Left colon (tissue), 2 donors: ENCODE data around the gene LRRC45. TPM values are rescaled to one million over a fixed set of nuclear protein-coding genes. Genes with fewer than 3 reads are reported as not detected.

ENCODE experiments used
- ATAC-seq: fragments of 200-7000 bp; cut with Tn5 transposase; one replicate; pipeline ENCODE4 v1.9.1; 2020; ENCODE audit warnings: mild to moderate bottlenecking, moderate library complexity
- DNase-seq, 2 donors: peaks; one replicate each; pipeline ENCODE4 v3.0.0-alpha.2; 2020
- intact Hi-C, 2 donors: fragments of 100-400 bp; cut with DNase I in 1 of 2; cut with micrococcal nuclease in 1 of 2; formaldehyde crosslinking; loops; one replicate each; pipeline versions ENCODE4 v1.11.2 to v1.14.0; 2022; cut with DNase I, micrococcal nuclease
- total RNA-seq, 2 donors: library from RNA; stranded (reverse); fragmentation: NEBNext Ultra II Directional; extraction: Animal tissue kit (Norgen Biotek cat#: 25700); gene quantifications; one replicate each; pipeline ENCODE4 v1.2.1, GENCODE V29; 2021
- donor health status: DM: no; HTN: no; CAD: no.
- donor health status: DM: yes; HTN: yes; CAD: no.

Gene LRRC45
- total RNA-seq, 2 donors from 2014 or later = 14.2 to 20.8 TPM

- intact Hi-C loops = no loop called here
- no peak for ATAC-seq
- DNase-seq = no peak
Observed at GRCh38 chr17:82025401-82026107, 2.4 kb downstream of the LRRC45 start.

DNA sequence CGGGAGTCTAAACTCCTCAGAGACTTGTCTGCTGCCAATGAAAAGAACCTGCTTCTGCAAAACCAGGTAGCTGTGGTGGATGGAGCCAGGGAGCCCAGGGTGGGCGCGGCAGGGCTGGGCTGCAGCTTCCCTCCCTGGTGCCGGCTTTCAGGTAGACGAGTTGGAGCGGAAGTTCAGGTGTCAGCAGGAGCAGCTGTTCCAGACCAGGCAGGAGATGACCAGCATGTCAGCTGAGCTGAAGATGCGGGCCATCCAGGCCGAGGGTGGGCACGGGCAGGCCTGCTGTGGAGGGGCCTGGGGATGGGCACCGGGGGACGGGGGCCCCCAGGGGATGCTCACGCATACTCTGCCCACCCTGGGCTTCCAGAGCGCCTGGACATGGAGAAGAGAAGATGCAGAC, 5.1 kb downstream of the LRRC45 start:
- intact Hi-C loops = no loop called here
- DNase-seq = no peak
- no peak for ATAC-seq

- no peak for ATAC-seq
- DNase-seq = no peak
- intact Hi-C loops = no loop called here
Observed at GRCh38 chr17:82028966-82029365, 5.9 kb downstream of the LRRC45 start.

GRCh38 chr17:82029391-82029790, 6.3 kb downstream of the LRRC45 start:
- ATAC-seq (no peak), DNase-seq (no peak)
- intact Hi-C loops = no loop called here

GRCh38 chr17:82029990-82030469, 6.9 kb downstream of the LRRC45 start:
- intact Hi-C loops = loop anchor here (5.0 kb wide), 1 partner anchor 122 kb away; no protein-coding TSS in a partner anchor
- ATAC-seq = peak; percentile 5
- no peak for DNase-seq

DNA sequence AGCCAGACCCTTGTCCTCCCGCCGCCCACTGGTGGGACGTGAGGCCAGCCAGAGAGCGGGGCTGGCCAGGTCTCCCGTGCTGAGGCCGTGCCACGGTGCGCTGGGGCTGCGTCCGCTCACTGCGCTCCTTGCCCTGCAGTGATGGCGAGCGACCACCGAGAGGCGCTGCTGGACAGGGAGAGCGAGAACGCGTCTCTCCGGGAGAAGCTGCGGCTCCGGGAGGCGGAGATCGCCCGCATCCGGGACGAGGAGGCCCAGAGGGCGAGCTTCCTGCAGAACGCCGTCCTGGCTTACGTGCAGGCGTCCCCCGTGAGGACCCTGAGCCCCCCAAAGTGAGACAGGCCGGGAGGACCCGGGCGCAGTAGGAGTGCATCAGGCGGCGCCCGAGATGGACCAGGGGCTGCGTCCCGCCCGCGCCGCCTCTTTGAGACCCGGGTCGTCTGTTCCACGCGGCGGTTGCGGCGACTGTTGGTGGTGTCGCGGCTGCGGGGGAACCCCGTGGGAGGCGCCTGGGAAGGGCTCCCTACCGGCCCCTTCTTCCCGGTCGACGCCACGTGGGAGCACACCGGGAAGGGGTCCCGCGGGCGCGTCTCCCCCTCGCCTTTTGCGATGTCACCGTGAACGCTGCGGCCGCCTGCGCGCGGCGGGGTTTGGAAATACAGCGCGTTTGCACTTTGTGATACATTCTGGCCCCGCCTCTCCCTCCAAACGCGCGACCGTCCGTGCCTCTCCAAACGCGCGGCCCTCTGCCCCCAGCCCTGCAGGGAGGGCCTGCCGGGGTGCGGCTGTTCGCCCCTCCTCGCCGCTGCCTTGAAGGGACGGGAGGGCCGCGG, 7.6 kb downstream of the LRRC45 start:
- intact Hi-C loops = loop anchor here (5.0 kb wide), 1 partner anchor 122 kb away; no protein-coding TSS in a partner anchor
- DNase-seq (peak; percentile 83 to 84), ATAC-seq (peak; percentile 82)

DNA sequence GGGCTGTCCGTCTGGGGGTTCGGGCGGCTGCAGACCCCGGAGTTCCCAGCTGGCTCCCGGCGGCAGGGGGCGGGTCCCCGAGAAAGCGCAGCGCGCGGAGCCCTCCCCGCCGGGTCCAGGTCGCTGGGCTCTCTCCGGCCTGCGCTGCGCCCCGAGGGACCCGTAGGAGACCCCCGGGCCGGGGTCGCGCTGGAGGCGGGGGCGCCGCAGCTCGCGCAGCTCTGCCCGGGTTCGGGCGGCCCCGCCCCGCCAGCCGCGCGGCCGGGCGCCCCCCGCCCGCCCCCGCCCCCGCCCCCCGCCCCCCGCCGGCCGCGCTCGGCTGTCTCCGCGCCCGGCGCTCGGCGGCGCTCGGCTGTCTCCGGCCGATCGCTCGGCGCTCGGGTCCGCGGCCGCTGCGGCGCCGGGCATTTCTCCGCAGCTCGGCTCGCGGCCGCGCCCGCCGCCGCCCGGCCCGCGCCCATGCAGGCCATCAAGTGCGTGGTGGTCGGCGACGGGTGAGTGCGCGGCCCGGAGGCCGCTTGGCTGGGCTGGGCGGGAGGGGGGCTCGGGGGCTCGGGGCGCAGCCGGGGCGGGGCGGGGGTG, 8.3 kb downstream of the LRRC45 start, which contains the start of gene RAC3:
Gene RAC3 (plus strand): TSS at position 376 of the 582 bp plus-strand sequence. CDS start 84 bp downstream, at position 460.
- ATAC-seq (peak; percentile 25), DNase-seq (no peak)
- intact Hi-C loops = loop anchor here (5.0 kb wide), 1 partner anchor 121 kb away; no protein-coding TSS in a partner anchor

- DNase-seq (peak; percentile 80 to 81), ATAC-seq (peak; percentile 69)
- intact Hi-C loops = loop anchor here (5.0 kb wide), 1 partner anchor 120 kb away; no protein-coding TSS in a partner anchor
Observed at GRCh38 chr17:82031885-82032627, 9.0 kb downstream of the LRRC45 start.

DNA sequence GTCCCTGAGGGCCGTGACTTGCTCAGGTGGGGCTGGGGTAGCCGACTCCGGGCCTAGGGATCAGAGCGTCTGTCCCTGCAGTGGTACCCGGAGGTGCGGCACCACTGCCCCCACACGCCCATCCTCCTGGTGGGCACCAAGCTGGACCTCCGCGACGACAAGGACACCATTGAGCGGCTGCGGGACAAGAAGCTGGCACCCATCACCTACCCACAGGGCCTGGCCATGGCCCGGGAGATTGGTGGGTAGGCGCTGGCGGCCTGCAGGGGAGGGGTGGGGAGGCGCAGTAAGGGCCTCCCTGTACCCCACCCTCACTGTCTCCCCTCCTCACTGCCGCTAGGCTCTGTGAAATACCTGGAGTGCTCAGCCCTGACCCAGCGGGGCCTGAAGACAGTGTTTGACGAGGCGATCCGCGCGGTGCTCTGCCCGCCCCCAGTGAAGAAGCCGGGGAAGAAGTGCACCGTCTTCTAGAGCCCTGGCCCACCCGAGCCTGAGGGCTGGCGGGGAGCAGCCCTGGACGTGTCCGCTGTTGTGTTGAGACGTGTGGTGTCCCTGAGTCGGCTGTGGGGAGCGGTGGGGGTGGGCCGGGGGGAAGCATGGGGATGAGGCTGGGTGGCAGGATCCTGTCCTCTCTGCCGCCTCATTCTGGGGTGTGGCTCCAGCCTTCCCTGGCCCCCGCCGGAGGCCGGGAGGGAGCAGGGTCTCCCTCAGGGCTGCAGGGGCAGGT, 10.4 kb downstream of the LRRC45 start:
- intact Hi-C loops = loop anchor here (5.0 kb wide), 1 partner anchor 119 kb away; no protein-coding TSS in a partner anchor
- no peak for ATAC-seq

DNA sequence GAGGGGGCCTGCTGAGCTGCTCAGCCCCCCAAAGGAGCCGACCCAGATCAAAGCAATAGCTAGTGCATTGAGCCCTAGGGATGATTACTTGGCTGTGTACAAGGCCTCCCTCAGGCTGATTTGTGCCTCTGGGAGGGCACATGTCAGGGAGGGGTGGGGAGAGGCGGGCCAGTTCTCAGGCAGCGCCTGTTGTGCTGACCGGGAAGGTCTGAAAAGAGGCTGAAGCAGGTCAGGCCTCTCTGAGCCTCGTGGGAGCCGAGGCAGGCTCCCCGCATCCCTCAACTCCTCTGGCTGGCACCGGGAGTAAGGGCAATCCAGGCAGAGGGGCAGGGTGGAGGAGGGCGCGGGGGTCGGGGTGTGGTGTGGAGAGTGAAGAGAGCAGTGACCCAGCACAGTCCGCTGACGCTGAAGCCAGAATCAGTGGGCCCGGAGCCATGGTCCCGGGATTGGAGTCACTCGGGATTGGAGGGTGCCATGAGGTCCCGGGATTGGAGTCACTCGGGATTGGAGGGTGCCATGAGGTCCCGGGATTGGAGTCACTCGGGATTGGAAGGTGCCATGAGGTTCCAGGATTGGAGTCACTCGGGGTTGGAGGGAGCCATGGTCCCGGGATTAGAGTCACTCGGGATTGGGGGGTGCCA, 11.4 kb downstream of the LRRC45 start:
- intact Hi-C loops = loop anchor here (5.0 kb wide), 1 partner anchor 118 kb away; no protein-coding TSS in a partner anchor
- DNase-seq = no peak
- no peak for ATAC-seq

More for the DNA sequence above, 10.4 kb downstream of the LRRC45 start:
- DNase-seq = no peak

- DNase-seq (no peak), ATAC-seq (no peak)
- intact Hi-C loops = no loop called here
Observed at GRCh38 chr17:82035488-82035887, 12.4 kb downstream of the LRRC45 start.

DNA sequence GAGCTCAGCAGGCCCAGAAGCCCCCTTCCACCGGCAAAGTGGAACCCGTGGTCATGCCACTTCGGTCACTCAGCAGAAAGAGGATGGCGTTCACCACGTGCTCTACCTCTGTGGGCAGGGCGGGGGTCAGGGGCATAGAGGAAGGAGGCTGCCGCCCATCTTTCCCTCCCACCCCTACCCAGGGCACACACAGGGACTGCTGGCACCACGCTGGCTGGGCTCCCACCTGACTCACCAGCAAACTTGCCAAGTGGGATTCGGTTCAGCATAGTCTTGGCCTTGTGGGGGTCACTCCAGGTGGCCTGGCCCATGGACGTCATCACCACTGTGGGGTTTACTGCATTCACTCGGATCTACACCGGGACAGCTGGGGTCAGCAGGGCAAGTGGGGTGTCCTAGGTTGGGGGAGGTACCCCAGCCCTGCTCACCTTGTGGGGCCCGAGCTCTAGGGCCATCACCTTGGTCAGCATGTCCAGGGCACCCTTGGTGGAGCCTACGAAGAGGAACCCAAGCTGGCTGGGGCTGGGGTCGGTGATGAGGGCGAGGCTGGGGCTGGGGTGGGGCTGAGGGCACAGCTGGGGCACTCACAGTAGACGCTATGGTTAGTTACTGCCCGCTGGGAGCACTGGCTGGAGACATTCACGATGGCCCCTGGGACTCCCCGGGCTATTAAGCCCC, 13.0 kb downstream of the LRRC45 start:
- DNase-seq (no peak), ATAC-seq (no peak)
- intact Hi-C loops = no loop called here

- peak; percentile 3 for ATAC-seq
- intact Hi-C loops = no loop called here
Observed at GRCh38 chr17:82036634-82037091, 13.6 kb downstream of the LRRC45 start.

DNA sequence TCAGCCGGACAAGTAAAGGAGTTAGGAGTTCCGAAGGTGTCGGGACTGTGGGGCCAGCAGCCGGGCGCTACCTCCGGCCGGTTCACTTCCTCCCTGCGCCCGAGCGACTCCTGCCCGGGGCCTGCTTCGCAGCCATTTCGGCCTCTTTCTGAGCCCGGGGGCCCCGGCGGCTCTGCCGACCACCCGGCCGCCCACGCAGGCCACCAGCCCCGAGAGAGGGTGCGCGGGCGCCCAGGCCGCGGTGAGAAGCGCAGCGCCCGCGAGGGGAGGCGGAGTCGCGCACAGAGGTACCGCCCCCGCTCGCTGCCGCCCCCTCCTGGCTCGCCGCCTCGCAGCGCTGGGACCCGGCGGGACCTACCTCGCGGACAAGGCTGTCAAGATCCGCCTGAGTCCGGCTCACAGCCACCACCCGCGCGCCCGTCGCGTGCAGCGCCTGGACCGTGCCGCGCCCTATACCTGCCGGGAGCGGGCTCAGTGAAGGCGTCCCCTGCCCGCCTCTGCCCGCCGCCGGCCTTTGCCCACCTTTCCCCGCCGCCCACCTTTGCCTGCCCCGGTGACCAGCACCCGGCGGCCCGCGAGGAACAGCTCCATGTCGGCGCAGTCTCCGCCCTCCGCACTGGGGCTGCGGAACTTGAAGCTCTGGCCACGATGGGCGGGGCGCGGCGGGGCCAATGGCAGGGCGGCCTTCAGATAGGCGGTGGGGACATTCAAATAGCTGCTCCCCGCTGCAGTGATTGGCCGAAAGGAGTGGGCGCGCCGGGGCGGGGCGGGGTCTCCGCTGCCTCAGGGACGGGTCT, 14.2 kb downstream of the LRRC45 start, which contains the start of gene DCXR:
Gene DCXR (minus strand): TSS at position 606 of the 797 bp plus-strand sequence. CDS start 15 bp downstream, at position 591.
- intact Hi-C loops = no loop called here
- ATAC-seq = peak; percentile 92
- peak; percentile 97 to 98 for DNase-seq

More at GRCh38 chr17:82036634-82037091, 13.6 kb downstream of the LRRC45 start:
- peak in 1 of 2 donors; percentile 47 for DNase-seq

- intact Hi-C loops = no loop called here
- ATAC-seq (no peak), DNase-seq (no peak)
Observed at GRCh38 chr17:82037889-82038195, 14.7 kb downstream of the LRRC45 start.
